ENCODE data around the gene CCDC14. TPM values are rescaled to one million over a fixed set of nuclear protein-coding genes. Genes with fewer than 3 reads are reported as not detected.

CCDC14 gene
- 60.2 and 62.8 TPM in 2 replicates for total RNA-seq

GRCh38 chr3:123960781-123961507 is at the start of gene CCDC14:
TSS of gene CCDC14 (minus strand) at chr3:123961229. CDS start at chr3:123961173, 56 bp downstream.

GRCh38 chr3:123991730-123992588 is 30.9 kb upstream of the CCDC14 start, which contains the start of gene ROPN1:
TSS of gene ROPN1 (minus strand) at chr3:123992124. CDS start at chr3:123980481, 11,643 bp downstream.

GRCh38 chr3:123884203-123884831 is 76.7 kb downstream of the CCDC14 start, which contains the start of gene MYLK:
TSS of gene MYLK (minus strand) at chr3:123884332. CDS start at chr3:123793841, 90,491 bp downstream.

Other genes with a start within 250 kb of the CCDC14 start
- 17.8 and 41.6 TPM in 2 replicates for gene MYLK, start 76.9 kb downstream of the CCDC14 start, total RNA-seq
- gene ROPN1, start 30.9 kb upstream of the CCDC14 start, total RNA-seq, result not detected in 2 replicates
- 13.3 and 14.6 TPM in 2 replicates for gene KALRN, start 72.1 kb upstream of the CCDC14 start, total RNA-seq

All from thoracic aorta endothelial cell (primary cell).